B cell (primary cell): ENCODE measurements around the gene KCNQ1OT1.

ENCODE experiments used
- EZH2 ChIP-seq: IDR thresholded peaks from 2 replicates; pipeline ENCODE4 v1.6.1; 2012; ENCODE audit warnings: borderline replicate concordance, low read depth, mild to moderate bottlenecking, moderate library complexity, low read length; ENCODE audit not compliant: insufficient read depth, poor library complexity, severe bottlenecking
- TF ChIP-seq, protein P1 (sequence below): fragments of 200-600 bp; IDR thresholded peaks from one replicate; pipeline ENCODE4 v1.8.0; 2022; ENCODE audit warnings: antibody characterized with exemption, mild to moderate bottlenecking

DNA sequence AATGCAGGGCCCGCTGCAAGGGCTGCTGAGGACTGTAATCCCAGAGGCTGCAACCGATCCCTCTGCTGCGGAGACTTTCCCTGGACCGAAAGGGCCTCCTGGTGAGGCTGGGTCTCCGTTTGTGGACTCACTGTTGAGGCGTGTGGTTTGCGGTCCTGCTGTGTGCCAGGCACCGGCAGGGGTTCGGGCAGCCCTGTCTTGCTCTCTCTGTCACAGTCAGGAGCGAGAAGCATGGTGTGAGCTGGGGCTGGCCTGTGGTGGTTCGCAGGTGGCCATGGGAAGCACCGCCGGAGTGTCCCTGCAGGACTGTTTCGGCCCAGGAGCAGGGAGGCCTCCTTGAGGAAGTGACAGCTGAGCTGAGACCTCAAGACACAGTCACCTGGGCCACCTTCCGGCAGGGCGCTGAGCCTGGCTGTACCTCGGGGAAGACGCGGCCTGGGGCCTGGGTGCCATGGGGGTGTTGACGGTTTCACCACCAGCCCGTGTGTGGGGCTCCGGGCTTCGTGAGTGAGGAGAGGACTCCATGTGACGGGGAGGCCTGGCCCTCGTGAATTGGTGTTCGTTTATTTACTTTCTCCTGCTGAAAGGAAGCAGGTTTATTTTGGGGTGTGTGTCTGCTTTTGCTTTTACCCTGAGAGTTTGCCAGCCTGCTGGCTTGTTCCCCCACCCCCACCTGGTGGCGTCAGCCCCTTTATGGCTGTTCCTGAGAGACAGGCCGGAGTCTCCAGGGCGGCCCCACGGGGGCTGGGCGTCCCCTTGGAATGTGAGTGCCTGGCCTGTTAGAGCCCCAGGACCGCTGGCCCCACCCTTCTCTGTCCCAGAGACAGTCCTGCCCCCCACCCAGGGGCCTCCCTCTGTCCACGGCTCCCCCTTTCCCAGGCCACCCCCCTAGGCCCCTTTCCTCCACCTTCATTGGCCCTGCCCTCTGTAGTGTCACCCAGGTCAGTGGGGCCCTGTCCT lies 122.5 kb downstream of the KCNQ1OT1 start:
- TF ChIP-seq, protein P1, sequence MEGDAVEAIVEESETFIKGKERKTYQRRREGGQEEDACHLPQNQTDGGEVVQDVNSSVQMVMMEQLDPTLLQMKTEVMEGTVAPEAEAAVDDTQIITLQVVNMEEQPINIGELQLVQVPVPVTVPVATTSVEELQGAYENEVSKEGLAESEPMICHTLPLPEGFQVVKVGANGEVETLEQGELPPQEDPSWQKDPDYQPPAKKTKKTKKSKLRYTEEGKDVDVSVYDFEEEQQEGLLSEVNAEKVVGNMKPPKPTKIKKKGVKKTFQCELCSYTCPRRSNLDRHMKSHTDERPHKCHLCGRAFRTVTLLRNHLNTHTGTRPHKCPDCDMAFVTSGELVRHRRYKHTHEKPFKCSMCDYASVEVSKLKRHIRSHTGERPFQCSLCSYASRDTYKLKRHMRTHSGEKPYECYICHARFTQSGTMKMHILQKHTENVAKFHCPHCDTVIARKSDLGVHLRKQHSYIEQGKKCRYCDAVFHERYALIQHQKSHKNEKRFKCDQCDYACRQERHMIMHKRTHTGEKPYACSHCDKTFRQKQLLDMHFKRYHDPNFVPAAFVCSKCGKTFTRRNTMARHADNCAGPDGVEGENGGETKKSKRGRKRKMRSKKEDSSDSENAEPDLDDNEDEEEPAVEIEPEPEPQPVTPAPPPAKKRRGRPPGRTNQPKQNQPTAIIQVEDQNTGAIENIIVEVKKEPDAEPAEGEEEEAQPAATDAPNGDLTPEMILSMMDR: no peak
- no peak for TF ChIP-seq EZH2
